Measurements from ENCODE around the gene CORO6. TPM values are rescaled to one million over a fixed set of nuclear protein-coding genes. Genes with fewer than 3 reads are reported as not detected.

Gene CORO6
- total and polyA plus RNA-seq, 2 donors (not counting 1 experiment from before 2014, with no cell fraction given), result 1.4 to 4.0 TPM

DNA sequence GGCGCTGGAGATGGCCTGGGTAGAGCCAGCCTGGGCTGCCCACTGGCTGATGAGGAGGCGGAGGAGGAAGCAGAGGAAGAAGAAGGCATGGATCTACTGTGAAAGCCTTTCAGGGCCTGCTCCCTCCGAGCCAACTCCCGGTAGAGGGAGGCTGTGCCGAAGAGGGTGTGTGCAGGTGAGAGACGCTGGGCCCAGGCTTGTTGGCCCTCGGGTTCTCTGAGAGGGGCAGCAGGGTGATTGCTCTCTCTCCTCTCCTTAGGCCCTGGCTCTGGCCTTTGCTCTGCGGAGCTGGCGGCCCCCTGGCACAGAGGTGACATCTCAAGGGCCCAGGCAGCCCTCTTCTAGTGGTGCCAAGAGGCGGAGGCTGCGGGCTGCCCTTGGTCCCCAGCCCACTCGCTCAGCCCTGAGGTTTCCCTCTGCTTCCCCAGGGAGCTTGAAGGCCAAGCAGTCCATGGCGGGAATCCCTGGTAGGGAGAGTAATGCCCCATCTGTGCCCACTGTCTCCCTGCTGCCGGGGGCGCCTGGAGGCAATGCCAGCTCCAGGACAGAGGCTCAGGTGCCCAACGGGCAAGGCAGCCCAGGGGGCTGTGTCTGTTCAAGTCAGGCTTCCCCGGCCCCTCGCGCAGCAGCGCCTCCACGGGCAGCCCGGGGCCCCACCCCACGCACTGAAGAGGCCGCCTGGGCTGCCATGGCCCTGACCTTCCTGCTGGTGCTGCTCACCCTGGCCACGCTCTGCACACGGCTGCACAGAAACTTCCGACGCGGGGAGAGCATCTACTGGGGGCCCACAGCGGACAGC is 50.6 kb downstream of the CORO6 start:
- 83% methylated on average over 28 of the region's 30 CpGs for WGBS (ENCODE audit: insufficient coverage)
- Mint-ChIP-seq H3K9me3 (ENCODE audit: insufficient read depth) (no peaks in the 10 kb centered on the region), H3K4me1 (peaks cover 26% of the 10 kb centered on the region), H3K4me3 (peak overlapping the region; percentile 44), H3K27ac (no peak overlapping the region), H3K27me3 (no peaks in the 10 kb centered on the region)
- TF ChIP-seq EZH2 (IDR thresholded peaks at IDR 0.05; ENCODE audit: borderline replicate concordance, insufficient read depth, low read depth, low read length, poor library complexity, severe bottlenecking), result no peak
- TF ChIP-seq, protein P1, sequence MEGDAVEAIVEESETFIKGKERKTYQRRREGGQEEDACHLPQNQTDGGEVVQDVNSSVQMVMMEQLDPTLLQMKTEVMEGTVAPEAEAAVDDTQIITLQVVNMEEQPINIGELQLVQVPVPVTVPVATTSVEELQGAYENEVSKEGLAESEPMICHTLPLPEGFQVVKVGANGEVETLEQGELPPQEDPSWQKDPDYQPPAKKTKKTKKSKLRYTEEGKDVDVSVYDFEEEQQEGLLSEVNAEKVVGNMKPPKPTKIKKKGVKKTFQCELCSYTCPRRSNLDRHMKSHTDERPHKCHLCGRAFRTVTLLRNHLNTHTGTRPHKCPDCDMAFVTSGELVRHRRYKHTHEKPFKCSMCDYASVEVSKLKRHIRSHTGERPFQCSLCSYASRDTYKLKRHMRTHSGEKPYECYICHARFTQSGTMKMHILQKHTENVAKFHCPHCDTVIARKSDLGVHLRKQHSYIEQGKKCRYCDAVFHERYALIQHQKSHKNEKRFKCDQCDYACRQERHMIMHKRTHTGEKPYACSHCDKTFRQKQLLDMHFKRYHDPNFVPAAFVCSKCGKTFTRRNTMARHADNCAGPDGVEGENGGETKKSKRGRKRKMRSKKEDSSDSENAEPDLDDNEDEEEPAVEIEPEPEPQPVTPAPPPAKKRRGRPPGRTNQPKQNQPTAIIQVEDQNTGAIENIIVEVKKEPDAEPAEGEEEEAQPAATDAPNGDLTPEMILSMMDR (IDR thresholded peaks at IDR 0.05), result no peak
- H3K79me2 ChIP-seq (ENCODE audit: control insufficient read depth, insufficient read depth, low read length), result peaks cover 6% of the 10 kb centered on the region
- intact Hi-C loops (cut with micrococcal nuclease), result no loop called here
- peaks cover 0 to 35% of the 10 kb centered on the region in 2 experiments for H3K36me3 ChIP-seq (replicated peaks in 1 of 2; ENCODE audit: control extremely low read depth in 1 of 2, control insufficient read depth in 1 of 2, extremely low read depth in 1 of 2, insufficient read depth in 2 of 2, low read length in 1 of 2)
- POLR2A ChIA-PET, result interaction anchor here (0.5 to 1.5 kb wide), 6 partner anchors 10 to 189 kb away, joined by 3 to 6 read pairs (median 4); no protein-coding TSS in a partner anchor
- DNase-seq (peak; percentile 27), ATAC-seq (ENCODE audit: low read depth) (no peak)
- H3K9ac ChIP-seq (ENCODE audit: low read length), result no peak overlapping the region
- peaks cover 15 to 28% of the 10 kb centered on the region in 2 donors for H3K4me1 ChIP-seq (ENCODE audit: control insufficient read depth in 2 of 2, insufficient read depth in 2 of 2, low read length in 2 of 2)
- H3K9me3 ChIP-seq (ENCODE audit: control extremely low read depth in 1 of 3, control insufficient read depth in 2 of 3, insufficient read depth in 1 of 3, low read length in 2 of 3), result no peaks in the 10 kb centered on the region
- peaks cover 37% of the 10 kb centered on the region for H4K20me1 ChIP-seq (ENCODE audit: control insufficient read depth, insufficient read depth, low read length, poor library complexity, severe bottlenecking)
- H3K27ac ChIP-seq (ENCODE audit: low read length in 2 of 2), result no peak overlapping the region
- H3K27me3 ChIP-seq (replicated peaks in 1 of 4; ENCODE audit: control extremely low read depth in 1 of 4, control insufficient read depth in 3 of 4, insufficient read depth in 4 of 4, low read length in 3 of 4), result no peaks in the 10 kb centered on the region
- H3K4me2 ChIP-seq (replicated peaks; ENCODE audit: low read depth, low read length, poor library complexity, severe bottlenecking), result peak overlapping the region; percentile 68
- no peak overlapping the region for H2AFZ ChIP-seq (ENCODE audit: insufficient read depth, low read depth, low read length, poor library complexity, severe bottlenecking)
- CTCF ChIA-PET, result interaction anchor here (0.6 to 24.3 kb wide), 16 partner anchors 12 to 532 kb away, joined by 3 to 336 read pairs (median 6); partner anchors contain the start of gene ANKRD13B
- H3K4me3 ChIP-seq (ENCODE audit: control extremely low read depth in 1 of 5, extremely low read depth in 1 of 5, insufficient read depth in 1 of 5, low read depth in 2 of 5, low read length in 4 of 5), result no peak overlapping the region

DNA sequence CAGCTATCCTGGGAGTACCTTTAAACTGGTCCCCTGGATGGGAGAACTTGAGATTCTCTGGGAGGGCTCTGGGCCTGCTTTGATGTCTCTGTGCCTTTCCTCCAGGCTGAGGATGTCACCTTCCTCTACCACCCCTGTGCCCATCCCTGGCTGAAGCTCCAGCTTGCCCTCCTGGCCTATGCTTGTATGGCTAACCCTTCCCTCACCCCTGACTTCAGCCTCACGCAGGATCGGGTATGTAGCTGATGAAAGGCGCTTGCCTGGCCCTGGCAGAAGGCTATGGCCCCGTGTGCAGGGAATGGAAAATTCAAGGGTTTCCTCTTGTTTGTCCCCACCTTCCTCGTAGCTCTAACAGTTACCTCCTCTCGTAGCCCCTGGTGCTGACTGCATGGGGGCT is 51.2 kb downstream of the CORO6 start:
- no peak for TF ChIP-seq EZH2 (IDR thresholded peaks at IDR 0.05; ENCODE audit: borderline replicate concordance, insufficient read depth, low read depth, low read length, poor library complexity, severe bottlenecking)
- TF ChIP-seq, protein P1 (IDR thresholded peaks at IDR 0.05), result no peak
- Mint-ChIP-seq H3K27me3 (no peaks in the 10 kb centered on the region), H3K4me3 (peak overlapping the region; percentile 44), H3K27ac (no peak overlapping the region), H3K4me1 (peaks cover 26% of the 10 kb centered on the region), H3K9me3 (ENCODE audit: insufficient read depth) (no peaks in the 10 kb centered on the region)
- H3K27me3 ChIP-seq (replicated peaks in 1 of 4; ENCODE audit: control extremely low read depth in 1 of 4, control insufficient read depth in 3 of 4, insufficient read depth in 4 of 4, low read length in 3 of 4), result no peaks in the 10 kb centered on the region
- no peak overlapping the region for H3K4me3 ChIP-seq (ENCODE audit: control extremely low read depth in 1 of 5, extremely low read depth in 1 of 5, insufficient read depth in 1 of 5, low read depth in 2 of 5, low read length in 4 of 5)
- H3K9ac ChIP-seq (ENCODE audit: low read length), result no peak overlapping the region
- WGBS (ENCODE audit: insufficient coverage), result 95% methylated on average over 4 of the region's 6 CpGs
- peaks cover 15 to 28% of the 10 kb centered on the region in 2 donors for H3K4me1 ChIP-seq (ENCODE audit: control insufficient read depth in 2 of 2, insufficient read depth in 2 of 2, low read length in 2 of 2)
- peaks cover 34% of the 10 kb centered on the region for H4K20me1 ChIP-seq (ENCODE audit: control insufficient read depth, insufficient read depth, low read length, poor library complexity, severe bottlenecking)
- H3K9me3 ChIP-seq (ENCODE audit: control extremely low read depth in 1 of 3, control insufficient read depth in 2 of 3, insufficient read depth in 1 of 3, low read length in 2 of 3), result no peaks in the 10 kb centered on the region
- H3K36me3 ChIP-seq (replicated peaks in 1 of 2; ENCODE audit: control extremely low read depth in 1 of 2, control insufficient read depth in 1 of 2, extremely low read depth in 1 of 2, insufficient read depth in 2 of 2, low read length in 1 of 2), result peaks cover 0 to 29% of the 10 kb centered on the region in 2 experiments
- ChIA-PET POLR2A (interaction anchor here (0.6 to 1.5 kb wide), 4 partner anchors 20 to 77 kb away, joined by 3 to 6 read pairs (median 4); no protein-coding TSS in a partner anchor), CTCF (interaction anchor here (1.4 to 24.3 kb wide), 6 partner anchors 11 to 202 kb away, joined by 4 to 336 read pairs (median 28); no protein-coding TSS in a partner anchor)
- ATAC-seq (ENCODE audit: low read depth) (no peak), DNase-seq (peak; percentile 24)
- H3K4me2 ChIP-seq (replicated peaks; ENCODE audit: low read depth, low read length, poor library complexity, severe bottlenecking), result no peak overlapping the region
- intact Hi-C loops (cut with micrococcal nuclease), result no loop called here
- peaks cover 6% of the 10 kb centered on the region for H3K79me2 ChIP-seq (ENCODE audit: control insufficient read depth, insufficient read depth, low read length)
- no peak overlapping the region for H2AFZ ChIP-seq (ENCODE audit: insufficient read depth, low read depth, low read length, poor library complexity, severe bottlenecking)
- no peak overlapping the region for H3K27ac ChIP-seq (ENCODE audit: low read length in 2 of 2)
